ENCODE data around the gene LLGL1. TPM values are rescaled to one million over a fixed set of nuclear protein-coding genes. Genes with fewer than 3 reads are reported as not detected.
A peak's percentile ranks its signal among the peaks of the same experiment; 100 is the strongest.

The LLGL1 gene
- total and polyA plus RNA-seq, 10 of the 15 experiments (the other 5 are each of a cell fraction or from before 2014, with no cell fraction given), result 0.02 to 9.2 (median 2.5) TPM

DNA sequence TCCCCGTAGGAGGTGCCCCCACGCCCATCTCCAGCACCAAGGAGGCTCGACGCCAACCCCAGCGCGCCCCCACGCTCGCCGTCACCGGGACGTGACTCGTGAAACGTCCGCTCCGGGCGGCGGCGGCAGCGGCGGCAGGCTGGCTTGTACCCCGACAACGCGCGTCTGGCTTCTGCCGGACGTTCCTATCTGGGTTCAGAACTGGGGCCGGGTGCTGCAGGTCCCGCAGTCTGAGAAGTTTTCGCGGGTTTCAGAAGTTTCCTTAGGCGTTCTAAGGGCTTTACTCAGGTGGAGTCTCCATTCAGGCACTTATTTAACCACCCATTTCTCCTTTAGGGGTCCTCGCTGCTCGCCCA is 42.5 kb upstream of the LLGL1 start (continued):
- TF ChIP-seq POLR2AphosphoS2 (IDR thresholded peaks at IDR 0.05; ENCODE audit: low read depth, low read length) (peak; percentile 23; the same call in 1 of the 2 replicates), EP300 (IDR thresholded peaks at IDR 0.05; ENCODE audit: borderline replicate concordance in 1 of 2, control insufficient read depth in 1 of 2, low read depth in 2 of 2, low read length in 2 of 2) (no peak), SREBF2 (IDR thresholded peaks at IDR 0.05; ENCODE audit: low read length) (no peak), MLLT1 (IDR thresholded peaks at IDR 0.05) (no peak), JUND (IDR thresholded peaks at IDR 0.05; ENCODE audit: low read depth, low read length) (no peak), USF1 (IDR thresholded peaks at IDR 0.05; ENCODE audit: borderline replicate concordance, extremely low read length, insufficient read depth, low read depth, low read length) (no peak), FOXK2 (IDR thresholded peaks at IDR 0.05) (no peak), SUZ12 (IDR thresholded peaks at IDR 0.05; ENCODE audit: unreplicated experiment) (no peak), SMAD5 (IDR thresholded peaks at IDR 0.05; ENCODE audit: low read depth) (peak; percentile 63; the same call in 1 of the 2 replicates), SMAD1 (IDR thresholded peaks at IDR 0.05; ENCODE audit: low read depth, partially characterized antibody) (no peak), IKZF2 (IDR thresholded peaks at IDR 0.05) (peak in 1 of 2 experiments; percentile 54; a peak in 2 of 4 replicates), USF2 (IDR thresholded peaks at IDR 0.05; ENCODE audit: borderline replicate concordance, low read depth, low read length) (no peak), IKZF1 (conservative IDR thresholded peaks at IDR 0.05) (no peak), MYC (IDR thresholded peaks at IDR 0.05; ENCODE audit: insufficient read depth, insufficient read length, insufficient replicate concordance, low read length, severe bottlenecking) (peak; percentile 28), TARDBP (IDR thresholded peaks at IDR 0.05; ENCODE audit: borderline replicate concordance) (no peak), ZNF622 (IDR thresholded peaks at IDR 0.05) (no peak), FOXM1 (IDR thresholded peaks at IDR 0.05; ENCODE audit: low read depth, low read length) (no peak), STAT1 (conservative IDR thresholded peaks at IDR 0.05) (peak; percentile 37; the same call in 1 of the 2 replicates), ESRRA (IDR thresholded peaks at IDR 0.05; ENCODE audit: low read length) (no peak), RELB (IDR thresholded peaks at IDR 0.05; ENCODE audit: low read depth) (0 out of 2 replicates have a peak, but pooled peaks have one; percentile 59), GABPA (IDR thresholded peaks at IDR 0.05; ENCODE audit: low read depth) (no peak), KDM1A (IDR thresholded peaks at IDR 0.05; ENCODE audit: borderline replicate concordance) (no peak), CREM (IDR thresholded peaks at IDR 0.05; ENCODE audit: low read depth) (no peak), STAT3 (IDR thresholded peaks at IDR 0.05; ENCODE audit: low read depth, low read length) (no peak)
- TF ChIP-seq, protein P1, sequence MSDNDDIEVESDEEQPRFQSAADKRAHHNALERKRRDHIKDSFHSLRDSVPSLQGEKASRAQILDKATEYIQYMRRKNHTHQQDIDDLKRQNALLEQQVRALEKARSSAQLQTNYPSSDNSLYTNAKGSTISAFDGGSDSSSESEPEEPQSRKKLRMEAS (IDR thresholded peaks at IDR 0.05; ENCODE audit: low read depth, low read length), result peak; percentile 13; the same call in 1 of the 2 replicates
- TF ChIP-seq, protein P2, sequence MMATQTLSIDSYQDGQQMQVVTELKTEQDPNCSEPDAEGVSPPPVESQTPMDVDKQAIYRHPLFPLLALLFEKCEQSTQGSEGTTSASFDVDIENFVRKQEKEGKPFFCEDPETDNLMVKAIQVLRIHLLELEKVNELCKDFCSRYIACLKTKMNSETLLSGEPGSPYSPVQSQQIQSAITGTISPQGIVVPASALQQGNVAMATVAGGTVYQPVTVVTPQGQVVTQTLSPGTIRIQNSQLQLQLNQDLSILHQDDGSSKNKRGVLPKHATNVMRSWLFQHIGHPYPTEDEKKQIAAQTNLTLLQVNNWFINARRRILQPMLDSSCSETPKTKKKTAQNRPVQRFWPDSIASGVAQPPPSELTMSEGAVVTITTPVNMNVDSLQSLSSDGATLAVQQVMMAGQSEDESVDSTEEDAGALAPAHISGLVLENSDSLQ (IDR thresholded peaks at IDR 0.05), result no peak

Measured in GM12878 (cell line).